ENCODE data around the gene CFAP251. TPM values are rescaled to one million over a fixed set of nuclear protein-coding genes. Genes with fewer than 3 reads are reported as not detected.

CFAP251 gene
- total and polyA plus RNA-seq, 2 of the 13 experiments (the other 11 are each of a cell fraction or from before 2014, with no cell fraction given), result 0.30 to 0.42 TPM

DNA sequence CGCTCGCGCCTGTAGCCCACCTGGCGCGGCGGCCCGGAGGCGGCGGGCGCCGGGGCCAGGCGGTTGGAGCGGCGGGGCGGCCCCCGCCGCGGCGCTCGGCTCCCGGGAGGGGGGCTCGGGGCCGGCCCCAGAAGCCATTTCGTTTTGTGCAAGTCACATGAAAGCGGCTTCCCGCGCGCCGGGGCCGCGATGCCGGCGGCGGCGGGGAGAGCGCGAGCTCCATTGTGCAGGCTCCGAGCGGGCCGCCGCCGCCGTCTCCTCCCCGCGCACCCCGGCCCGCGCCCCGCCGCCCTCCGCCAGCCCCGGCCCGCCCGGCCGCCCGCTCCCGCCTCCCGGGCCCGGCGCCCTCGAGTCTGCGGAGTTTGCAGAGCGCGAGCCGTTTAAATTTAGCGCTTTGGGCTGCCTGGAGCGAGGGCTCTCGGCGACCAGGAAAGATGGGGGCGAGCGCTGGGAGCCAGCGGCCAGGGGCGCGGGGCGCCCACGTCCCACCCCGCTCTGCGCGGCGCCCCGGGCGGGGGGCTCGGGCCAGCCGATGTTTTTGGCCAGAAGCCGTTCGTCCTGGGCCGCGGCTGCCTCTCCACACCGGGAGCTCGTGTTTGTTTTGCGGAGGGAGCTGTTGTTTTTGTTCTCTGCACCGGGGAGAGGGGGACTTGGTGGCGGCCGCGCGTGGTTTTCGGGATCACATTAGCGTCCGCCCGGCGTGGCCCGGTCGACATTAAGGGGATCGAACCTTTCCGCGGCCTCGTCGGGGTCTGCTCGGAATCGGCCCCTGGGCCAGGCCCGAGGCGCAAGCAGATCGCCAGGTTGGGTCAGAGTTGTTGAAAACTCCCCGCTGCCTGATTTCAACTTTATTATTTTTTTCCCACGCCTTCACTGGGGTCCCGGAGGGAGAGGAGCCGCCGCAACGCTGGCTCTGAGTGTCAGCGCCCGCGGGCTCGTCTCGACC lies 104.3 kb downstream of the CFAP251 start (continued):
- TF ChIP-seq MLLT10 (CRISPR knock-in tag; IDR thresholded peaks at IDR 0.05), result no peak
- TF ChIP-seq ZNF343 (CRISPR knock-in tag; IDR thresholded peaks at IDR 0.05), result no peak
- no peak for TF ChIP-seq NFKB2 (CRISPR knock-in tag; IDR thresholded peaks at IDR 0.05; ENCODE audit: borderline replicate concordance)
- no peak for TF ChIP-seq ZFP90 (CRISPR knock-in tag; IDR thresholded peaks at IDR 0.05; ENCODE audit: borderline replicate concordance)
- TF ChIP-seq MBNL3 (CRISPR knock-in tag; conservative IDR thresholded peaks at IDR 0.05), result no peak
- TF ChIP-seq MEIS2 (CRISPR knock-in tag; IDR thresholded peaks at IDR 0.05), result no peak
- TF ChIP-seq RFX5 (IDR thresholded peaks at IDR 0.05; ENCODE audit: low read depth, low read length), result no peak
- TF ChIP-seq KDM5A (IDR thresholded peaks at IDR 0.05; ENCODE audit: borderline replicate concordance, low read length), result no peak
- no peak for TF ChIP-seq REXO4 (CRISPR knock-in tag; IDR thresholded peaks at IDR 0.05; ENCODE audit: borderline replicate concordance)
- TF ChIP-seq RARG (CRISPR knock-in tag; IDR thresholded peaks at IDR 0.05; ENCODE audit: low read depth), result no peak
- TF ChIP-seq ZNF724P (CRISPR knock-in tag; IDR thresholded peaks at IDR 0.05; ENCODE audit: borderline replicate concordance), result no peak
- TF ChIP-seq ZNF891 (CRISPR knock-in tag; IDR thresholded peaks at IDR 0.05), result 0 out of 2 replicates have a peak, but pooled peaks have one; percentile 9
- TF ChIP-seq STAT5B (CRISPR knock-in tag; IDR thresholded peaks at IDR 0.05), result no peak
- TF ChIP-seq ZFP1 (CRISPR knock-in tag; IDR thresholded peaks at IDR 0.05), result no peak
- TF ChIP-seq NFE2L2 (IDR thresholded peaks at IDR 0.05; ENCODE audit: low read length), result no peak
- no peak for TF ChIP-seq SRF (IDR thresholded peaks at IDR 0.05; ENCODE audit: low read depth, low read length)
- TF ChIP-seq ZNF567 (CRISPR knock-in tag; IDR thresholded peaks at IDR 0.05; ENCODE audit: borderline replicate concordance), result no peak
- TF ChIP-seq ZNF782 (CRISPR knock-in tag; IDR thresholded peaks at IDR 0.05; ENCODE audit: borderline replicate concordance), result no peak
- TF ChIP-seq AGO2 (optimal IDR thresholded peaks at IDR 0.05; ENCODE audit: low read depth, low read length), result no peak
- TF ChIP-seq NFIC (IDR thresholded peaks at IDR 0.05; ENCODE audit: low read length), result no peak
- TF ChIP-seq, protein P1, sequence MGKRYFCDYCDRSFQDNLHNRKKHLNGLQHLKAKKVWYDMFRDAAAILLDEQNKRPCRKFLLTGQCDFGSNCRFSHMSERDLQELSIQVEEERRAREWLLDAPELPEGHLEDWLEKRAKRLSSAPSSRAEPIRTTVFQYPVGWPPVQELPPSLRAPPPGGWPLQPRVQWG (CRISPR knock-in tag; IDR thresholded peaks at IDR 0.05; ENCODE audit: borderline replicate concordance, low read depth), result no peak
- no peak for TF ChIP-seq ZMYM4 (CRISPR knock-in tag; IDR thresholded peaks at IDR 0.05)
- TF ChIP-seq ZC3H4 (CRISPR knock-in tag; IDR thresholded peaks at IDR 0.05; ENCODE audit: borderline replicate concordance), result no peak
- no peak for TF ChIP-seq TAF1 (CRISPR knock-in tag; IDR thresholded peaks at IDR 0.05)
- TF ChIP-seq PHF21A (CRISPR knock-in tag; IDR thresholded peaks at IDR 0.05), result no peak
- no peak for TF ChIP-seq FOXO1 (CRISPR knock-in tag; IDR thresholded peaks at IDR 0.05)
- TF ChIP-seq HNRNPLL (IDR thresholded peaks at IDR 0.05; ENCODE audit: low read depth, low read length, poor library complexity, severe bottlenecking), result peak; percentile 10
- 0 out of 2 replicates have a peak, but pooled peaks have one; percentile 11 for TF ChIP-seq MEF2D (CRISPR knock-in tag; IDR thresholded peaks at IDR 0.05)
- 0 out of 2 replicates have a peak, but pooled peaks have one; percentile 27 for TF ChIP-seq ZNF761 (CRISPR knock-in tag; conservative IDR thresholded peaks at IDR 0.05)
- TF ChIP-seq ZNF30 (CRISPR knock-in tag; IDR thresholded peaks at IDR 0.05), result 0 out of 2 replicates have a peak, but pooled peaks have one; percentile 17
- TF ChIP-seq MAFF (IDR thresholded peaks at IDR 0.05; ENCODE audit: low read depth, low read length), result no peak
